Stimulated activated naive CD4-positive, alpha-beta T cell (primary cell): ENCODE data around the gene DMD.
"Not testable (repeated sequence)": the region's sequence is repeated elsewhere in the genome, so short reads cannot be mapped to it uniquely, and the experiment has no call there.

Source experiments
- DNase-seq, 6 experiments: peaks; one replicate each; lab custom pipeline; 2025; lab: John Stamatoyannopoulos, UW

DMD gene

GRCh38 chrX:32024072-32024471 lies 1187.3 kb downstream of the DMD start:
- no peak for DNase-seq

GRCh38 chrX:32016195-32016594 lies 1195.2 kb downstream of the DMD start:
- no peak for DNase-seq

- DNase-seq, result no peak
Measured at GRCh38 chrX:32010948-32011347, 1200.4 kb downstream of the DMD start.

GRCh38 chrX:32010212-32010611 lies 1201.1 kb downstream of the DMD start:
- DNase-seq, result no peak

DNA sequence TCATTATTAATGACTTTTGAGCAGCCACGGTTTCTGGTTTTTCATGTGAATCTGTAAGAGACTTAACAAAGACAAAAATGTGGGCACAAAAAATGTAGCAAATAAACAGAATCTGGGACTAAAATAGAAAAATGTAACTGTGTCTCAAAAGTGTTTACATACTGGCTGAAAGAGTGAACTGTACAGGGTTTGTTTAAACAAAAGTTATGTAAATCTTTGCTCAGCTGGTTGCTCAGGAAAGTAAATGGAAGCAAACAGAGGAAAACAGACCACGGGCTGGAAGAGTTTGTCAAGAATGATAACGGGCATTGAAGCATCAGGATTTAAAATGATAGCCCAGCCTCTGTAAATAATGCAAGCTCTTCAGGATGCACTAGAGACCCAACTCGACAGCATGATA lies 1217.7 kb downstream of the DMD start:
- no peak for DNase-seq

DNA sequence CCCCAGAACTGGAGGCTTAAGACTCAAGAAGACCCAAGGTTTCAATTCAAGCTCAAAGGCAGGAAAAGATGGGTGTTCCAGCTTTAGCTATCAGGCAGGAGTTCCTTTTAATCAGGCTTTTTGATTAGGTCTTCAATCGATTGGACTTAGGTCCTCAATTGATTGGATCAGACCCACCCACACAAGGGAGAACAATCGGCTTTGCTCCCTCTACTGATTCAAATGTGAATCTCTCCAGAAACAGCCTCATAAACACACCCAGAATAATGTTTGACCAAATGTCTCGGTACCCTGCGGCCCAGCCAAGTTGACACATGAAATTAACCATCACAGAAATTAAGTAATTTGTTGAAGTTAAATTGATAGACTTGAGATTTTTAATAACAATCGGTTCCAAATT lies 1222.4 kb downstream of the DMD start:
- DNase-seq, result no peak

- DNase-seq, result no peak
Measured at GRCh38 chrX:31981546-31982062, 1229.7 kb downstream of the DMD start.

DNA sequence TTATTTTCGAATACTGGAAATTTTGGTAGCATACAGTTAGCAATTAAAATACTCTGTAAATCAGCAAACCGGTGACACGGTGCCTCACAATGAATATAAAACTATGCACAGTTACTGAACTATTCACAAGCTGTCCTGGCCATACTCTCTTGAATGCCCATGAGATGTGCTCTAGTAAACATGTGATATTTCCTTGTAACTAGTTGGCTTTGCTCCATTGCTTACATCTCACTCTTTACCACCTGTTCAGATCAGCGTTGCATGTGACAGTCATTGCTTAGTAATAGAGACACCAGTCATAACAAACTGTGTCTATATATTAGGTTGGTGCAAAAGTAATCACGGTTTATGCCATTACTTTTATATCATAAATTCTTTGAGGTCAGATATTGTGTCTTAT lies 1241.6 kb downstream of the DMD start:
- DNase-seq, result no peak

- no peak for DNase-seq
Measured at GRCh38 chrX:31962256-31962655, 1249.1 kb downstream of the DMD start.

- DNase-seq, result no peak
Measured at GRCh38 chrX:31934842-31935370, 1276.4 kb downstream of the DMD start.

DNA sequence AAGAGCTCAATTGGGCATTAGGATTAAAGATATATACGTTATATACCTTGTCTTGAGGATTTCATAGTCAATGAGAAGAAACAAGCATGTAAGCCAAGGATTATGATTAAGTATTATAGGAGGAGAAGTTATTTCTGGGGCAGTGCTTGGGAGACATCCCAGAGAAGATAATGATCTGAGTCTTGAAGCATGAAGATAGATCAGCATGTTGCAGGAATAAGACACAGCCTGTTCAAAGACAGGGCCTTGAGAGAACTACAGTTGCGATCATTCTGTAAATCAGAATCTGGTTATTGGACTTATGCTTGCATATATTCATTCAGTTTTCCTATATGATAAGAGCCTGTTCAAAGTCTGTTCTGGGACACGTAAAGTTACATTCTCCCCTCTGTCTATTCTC lies 1277.3 kb downstream of the DMD start:
- no peak for DNase-seq

DNA sequence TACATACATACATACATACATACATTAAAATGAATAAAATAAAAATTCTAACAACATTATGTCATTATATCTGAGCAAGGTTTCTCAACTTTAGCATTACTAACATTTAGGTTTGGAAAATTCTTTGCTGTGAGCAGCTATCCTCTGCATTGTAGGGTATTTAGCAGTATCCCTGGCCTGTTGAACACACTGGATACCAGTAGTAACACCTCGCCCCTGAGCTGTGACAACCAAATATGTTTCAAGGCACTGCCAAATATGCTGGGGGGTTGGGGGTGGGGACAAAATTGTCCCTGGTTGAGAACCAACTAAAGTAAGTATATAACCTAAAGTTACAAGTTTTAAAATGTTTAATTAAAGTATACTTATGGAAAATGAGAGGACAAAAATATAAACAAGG lies 1278.6 kb downstream of the DMD start:
- DNase-seq, result no peak

DNA sequence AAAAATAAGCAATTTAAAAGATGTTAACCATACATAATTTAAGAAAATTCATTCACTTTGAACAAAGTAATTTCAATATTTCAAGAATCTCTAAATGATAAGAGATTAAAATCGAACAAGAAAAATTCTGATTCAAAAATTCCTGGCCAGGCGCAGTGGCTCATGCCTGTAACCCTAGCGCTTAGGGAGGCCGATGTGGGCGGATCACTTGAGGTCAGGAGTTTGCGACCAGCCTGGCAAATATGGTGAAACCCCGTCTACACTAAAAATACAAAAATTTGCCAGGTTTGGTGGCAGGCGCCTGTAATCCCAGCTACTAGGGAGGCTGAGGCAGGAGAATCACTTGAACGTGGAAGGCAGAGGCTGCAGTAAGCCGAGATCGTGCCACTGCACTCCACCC lies 1279.0 kb downstream of the DMD start:
- not testable (repeated sequence) for DNase-seq

DNA sequence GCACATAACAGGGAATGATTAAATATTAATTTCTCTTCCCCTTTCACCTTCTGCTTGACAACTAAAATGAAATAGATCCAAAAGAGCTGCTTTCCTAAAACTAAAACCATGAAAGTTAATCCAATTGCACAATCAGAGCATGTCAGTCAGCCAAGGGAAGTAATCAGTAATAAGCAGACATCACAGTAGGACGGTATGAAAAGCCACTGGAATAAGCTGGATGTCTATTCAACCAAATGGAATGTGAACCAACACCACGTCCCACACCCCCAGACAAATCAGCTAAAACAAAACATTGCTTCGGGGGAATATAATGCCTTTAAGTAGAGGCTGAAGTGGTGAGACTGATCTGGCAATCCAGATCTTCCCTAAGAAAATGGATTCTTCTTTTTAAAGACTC lies 1280.1 kb downstream of the DMD start:
- DNase-seq, result no peak

- no peak for DNase-seq
Measured at GRCh38 chrX:31929366-31929765, 1282.0 kb downstream of the DMD start.

DNA sequence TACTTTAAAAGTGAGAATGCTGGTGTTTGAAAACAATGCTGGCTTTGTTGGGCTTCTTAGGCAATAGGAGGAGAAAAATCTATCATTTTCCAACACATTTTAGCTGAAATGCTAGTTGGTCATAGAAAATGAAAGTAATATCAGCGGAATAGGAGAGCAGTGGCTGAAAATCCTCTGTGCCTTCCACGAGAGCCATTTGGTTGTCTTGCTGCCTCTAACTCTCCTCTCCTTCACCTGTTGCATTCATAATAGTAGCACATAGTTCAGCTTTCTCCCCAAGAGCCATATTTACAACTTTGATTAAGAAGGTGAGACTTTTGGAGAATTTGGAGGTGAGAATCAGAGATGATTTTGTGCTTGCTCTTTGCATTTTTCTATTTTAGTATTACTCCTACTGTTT lies 1290.1 kb downstream of the DMD start:
- no peak for DNase-seq

GRCh38 chrX:31909850-31910572 lies 1301.3 kb downstream of the DMD start:
- no peak for DNase-seq

DNA sequence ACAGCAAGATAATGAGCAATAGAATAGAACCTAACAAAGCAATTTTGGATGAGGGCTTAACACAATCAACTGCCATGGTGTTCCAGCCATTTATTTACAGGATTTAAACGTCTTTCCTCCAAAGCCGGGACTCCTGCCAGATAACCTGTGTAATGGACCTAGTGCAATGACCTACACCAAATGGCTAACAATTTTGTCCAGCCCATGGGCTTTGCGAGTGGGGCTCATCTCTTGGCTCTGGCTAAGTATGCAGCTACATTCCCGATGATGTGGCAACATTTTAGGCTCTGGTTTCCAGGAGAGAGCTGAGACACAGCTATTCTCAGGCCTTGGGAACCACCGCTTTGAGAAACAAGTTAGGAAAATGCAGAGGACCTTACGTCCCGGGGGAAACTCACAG lies 1317.2 kb downstream of the DMD start:
- no peak for DNase-seq

- no peak for DNase-seq
Measured at GRCh38 chrX:31893525-31893924, 1317.8 kb downstream of the DMD start.

DNA sequence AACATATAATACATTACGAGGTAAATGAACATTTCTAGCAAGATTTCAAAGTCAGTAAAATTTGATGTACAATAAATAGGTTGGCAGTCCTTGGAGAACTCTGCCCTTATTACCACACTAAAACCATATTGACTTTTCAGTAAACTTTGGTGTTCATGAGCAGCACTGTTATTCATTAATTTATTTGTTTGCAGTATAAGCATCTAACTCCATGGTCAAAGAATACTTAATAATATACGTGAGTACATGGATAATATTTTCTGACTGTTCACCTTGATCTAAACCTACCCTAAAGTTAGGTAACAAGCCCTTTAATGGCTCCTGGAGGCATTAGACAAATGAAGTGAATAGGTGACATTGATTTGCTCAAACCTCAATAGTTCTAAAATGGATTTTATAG lies 1322.3 kb downstream of the DMD start:
- DNase-seq, result no peak

DNA sequence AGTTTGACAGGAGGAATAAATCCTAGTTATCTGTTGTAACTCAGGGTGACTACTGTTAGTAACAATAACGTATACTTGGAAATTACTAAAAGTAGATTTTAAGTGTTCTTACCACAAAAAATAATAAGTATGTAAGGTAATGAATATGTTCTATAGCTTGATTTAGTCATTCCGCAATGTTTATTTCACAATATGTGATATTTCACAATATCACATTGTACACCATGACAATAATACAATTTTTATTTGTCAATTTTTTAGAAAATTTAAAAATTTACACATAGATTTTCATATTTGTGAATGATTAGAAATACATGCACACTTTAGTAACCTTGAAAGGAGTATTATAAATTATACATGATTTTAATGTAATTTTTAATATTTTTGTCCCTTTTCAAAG lies 1326.8 kb downstream of the DMD start:
- no peak for DNase-seq

GRCh38 chrX:31872007-31872406 lies 1339.3 kb downstream of the DMD start:
- DNase-seq, result no peak

DNA sequence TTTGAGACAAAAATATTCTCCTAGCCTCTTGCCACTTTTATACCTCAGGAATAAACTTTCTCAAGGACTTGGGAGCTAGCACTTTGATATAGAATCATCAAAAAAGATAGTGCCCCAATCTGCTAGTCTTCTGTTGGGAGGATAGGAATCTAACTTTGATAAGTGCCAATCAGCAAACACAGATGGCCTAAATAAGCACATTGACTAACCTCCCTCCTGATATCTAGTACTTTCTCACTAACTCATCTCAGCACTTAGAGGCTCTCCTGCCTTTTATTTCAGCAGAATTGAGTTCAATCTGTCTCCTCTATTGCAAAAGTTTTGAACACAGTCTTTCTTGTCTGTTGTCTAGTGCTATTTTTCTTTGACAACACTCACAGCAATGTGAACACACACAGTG lies 1341.1 kb downstream of the DMD start:
- DNase-seq, result no peak

GRCh38 chrX:31860686-31861085 lies 1350.7 kb downstream of the DMD start:
- no peak for DNase-seq
